ENCODE data around the gene FAT1.

FAT1 gene

DNA sequence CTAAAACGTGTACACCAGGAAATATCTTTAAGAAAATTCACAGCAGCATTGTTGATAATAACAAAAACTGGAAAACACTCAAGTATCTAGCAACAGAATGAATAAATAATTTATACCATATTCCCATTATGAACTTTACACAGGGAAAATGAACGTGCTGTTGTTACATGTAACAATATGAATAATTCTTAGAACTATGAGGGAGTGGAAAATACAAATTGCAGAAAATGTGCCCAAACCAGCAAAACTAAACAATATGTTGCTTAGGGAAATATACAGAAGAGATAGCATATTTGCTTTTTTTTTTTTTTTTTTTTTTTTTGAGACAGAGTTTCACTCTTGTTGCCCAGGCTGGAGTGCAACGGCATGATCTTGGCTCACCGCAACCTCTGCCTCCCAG lies 14.8 kb upstream of the FAT1 start:
- no peak overlapping the region for H3K4me3 ChIP-seq (ENCODE audit: low read depth, low read length)
- TF ChIP-seq CTCF (IDR thresholded peaks at IDR 0.05; ENCODE audit: borderline replicate concordance, insufficient read depth, low read depth, low read length): no peak

DNA sequence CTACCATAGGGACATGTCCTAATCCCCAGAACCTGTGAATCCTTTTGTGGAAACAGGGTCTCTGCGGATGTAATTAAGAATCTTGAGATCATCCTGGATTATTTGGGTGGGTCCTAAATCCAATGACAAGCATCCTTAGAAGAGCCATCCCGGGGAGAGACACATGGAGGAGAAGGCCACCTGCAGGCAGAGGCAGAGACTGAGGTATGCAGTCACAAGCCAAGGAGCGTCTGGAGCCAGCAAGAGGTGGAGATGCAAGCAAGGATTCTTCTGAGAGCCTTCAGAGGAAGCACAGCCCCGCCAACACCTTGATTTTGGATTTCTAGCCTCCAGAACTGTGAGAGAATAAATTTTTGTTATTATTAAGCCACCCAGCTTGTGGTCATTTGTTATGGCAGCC lies 13.8 kb upstream of the FAT1 start:
- TF ChIP-seq CTCF (IDR thresholded peaks at IDR 0.05; ENCODE audit: borderline replicate concordance, insufficient read depth, low read depth, low read length): no peak
- no peak overlapping the region for H3K4me3 ChIP-seq (ENCODE audit: low read depth, low read length)

DNA sequence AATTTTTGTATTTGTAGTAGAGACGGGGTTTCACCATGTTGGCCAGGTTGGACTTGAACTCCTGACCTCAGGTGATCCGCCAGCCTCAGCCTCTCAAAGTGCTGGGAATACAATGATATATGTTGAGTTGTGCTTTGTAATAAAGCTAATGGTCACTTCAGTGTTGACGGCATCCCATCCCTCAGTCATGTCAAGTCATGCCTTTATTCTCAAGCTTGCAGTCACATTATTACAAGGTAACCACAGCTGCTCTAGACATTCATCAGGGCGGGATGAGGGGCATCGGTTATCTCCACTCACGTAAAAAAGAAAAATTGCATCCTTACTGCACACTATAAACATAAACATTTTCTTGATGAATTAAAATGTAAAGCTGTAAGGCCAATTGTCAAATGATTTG lies 12.8 kb upstream of the FAT1 start:
- no peak for TF ChIP-seq CTCF (IDR thresholded peaks at IDR 0.05; ENCODE audit: borderline replicate concordance, insufficient read depth, low read depth, low read length)
- H3K4me3 ChIP-seq (ENCODE audit: low read depth, low read length): no peak overlapping the region

DNA sequence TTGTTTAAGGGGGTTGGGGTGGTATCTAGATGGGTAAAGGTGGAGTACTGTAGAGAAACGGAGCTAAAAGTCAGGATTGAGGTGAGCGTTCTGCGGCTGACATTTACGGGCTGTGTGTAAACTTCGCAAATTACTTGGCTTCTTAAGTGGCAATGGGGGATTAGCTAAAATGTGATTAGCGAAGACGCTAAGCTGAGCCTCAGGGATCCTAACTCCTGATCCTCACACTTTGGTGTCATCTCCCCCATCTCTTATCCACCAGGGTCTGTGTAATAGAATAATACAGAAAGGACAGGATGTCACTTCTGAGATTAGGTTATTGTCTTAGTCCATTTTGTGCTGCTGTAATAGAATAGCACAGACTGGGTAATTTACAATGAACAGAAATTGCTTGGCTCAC lies 10.6 kb upstream of the FAT1 start:
- no peak overlapping the region for H3K4me3 ChIP-seq (ENCODE audit: low read depth, low read length)

GRCh38 chr4:186733778-186734177 lies 10.1 kb upstream of the FAT1 start:
- TF ChIP-seq CTCF (IDR thresholded peaks at IDR 0.05; ENCODE audit: borderline replicate concordance, insufficient read depth, low read depth, low read length): no peak

More for the DNA sequence above, 10.6 kb upstream of the FAT1 start:
- TF ChIP-seq CTCF (IDR thresholded peaks at IDR 0.05; ENCODE audit: borderline replicate concordance, insufficient read depth, low read depth, low read length): no peak

DNA sequence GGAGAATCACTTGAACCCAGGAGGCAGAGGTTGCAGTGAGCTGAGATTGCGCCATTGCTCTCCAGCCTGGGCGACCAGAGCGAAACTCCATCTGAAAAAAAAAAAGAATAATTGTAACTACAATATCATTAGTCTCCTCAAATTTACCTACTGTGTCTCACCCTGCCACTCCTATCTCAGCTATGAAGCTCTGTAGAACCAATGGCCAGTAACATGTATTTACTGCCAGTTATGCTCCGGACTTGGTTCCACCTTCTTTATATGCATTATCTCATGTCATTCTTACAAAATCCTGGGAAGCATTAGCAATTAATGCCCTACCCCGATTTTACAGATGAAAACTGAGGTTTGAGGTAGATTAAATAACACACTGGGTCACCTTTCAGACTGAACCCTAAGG lies 7.0 kb upstream of the FAT1 start:
- no peak for TF ChIP-seq CTCF (IDR thresholded peaks at IDR 0.05; ENCODE audit: borderline replicate concordance, insufficient read depth, low read depth, low read length)
- H3K4me3 ChIP-seq (ENCODE audit: low read depth, low read length): no peak overlapping the region

More at GRCh38 chr4:186733778-186734177, 10.1 kb upstream of the FAT1 start:
- H3K4me3 ChIP-seq (ENCODE audit: low read depth, low read length): no peak overlapping the region

DNA sequence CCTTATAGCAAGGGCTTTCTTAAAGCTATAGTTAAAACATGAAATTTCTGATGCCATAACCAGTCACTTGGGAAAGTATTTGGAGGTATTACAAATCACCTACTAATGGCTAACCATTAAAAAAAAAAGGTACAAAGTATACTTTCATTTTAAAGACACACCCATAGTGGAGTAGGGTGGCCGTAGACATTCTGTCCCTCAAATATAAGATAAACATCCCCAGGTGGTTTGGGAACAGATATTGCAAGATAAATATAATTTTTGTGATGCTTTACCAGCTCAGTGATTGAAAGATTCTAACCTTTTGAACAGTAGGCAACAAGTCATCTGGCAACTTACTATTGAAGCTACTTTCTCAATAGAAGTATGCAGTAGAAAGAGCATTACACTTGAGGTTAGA lies 6.2 kb upstream of the FAT1 start:
- TF ChIP-seq CTCF (IDR thresholded peaks at IDR 0.05; ENCODE audit: borderline replicate concordance, insufficient read depth, low read depth, low read length): no peak

More for the DNA sequence above, 6.2 kb upstream of the FAT1 start:
- H3K4me3 ChIP-seq (ENCODE audit: low read depth, low read length): no peak overlapping the region

All from GM12875 (cell line).